ENCODE results near the gene ZCCHC14.
"Not testable (repeated sequence)": the region's sequence is repeated elsewhere in the genome, so short reads cannot be mapped to it uniquely, and the experiment has no call there.

The ZCCHC14 gene

DNA sequence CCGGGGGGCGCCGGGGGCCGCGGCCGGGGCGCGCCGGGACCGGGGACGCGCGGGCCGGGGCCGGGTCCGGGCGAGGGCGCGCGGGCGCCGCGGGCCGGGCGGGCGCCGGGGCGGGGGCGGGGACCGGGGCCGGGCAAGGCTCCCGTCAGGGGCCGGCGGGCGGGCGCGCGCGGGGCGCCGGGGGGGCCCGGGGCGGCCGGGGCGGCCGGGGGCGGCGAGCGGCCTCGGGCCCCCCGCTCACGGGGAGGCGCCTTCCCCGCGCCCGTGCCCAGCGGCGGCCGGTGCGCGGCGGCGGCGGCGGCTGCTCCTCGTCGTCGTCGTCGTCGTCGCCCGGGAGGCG is 563 bp downstream of the ZCCHC14 start:
- ATAC-seq: peak; percentile 12
- H3K27ac Mint-ChIP-seq: no peak overlapping the region

DNA sequence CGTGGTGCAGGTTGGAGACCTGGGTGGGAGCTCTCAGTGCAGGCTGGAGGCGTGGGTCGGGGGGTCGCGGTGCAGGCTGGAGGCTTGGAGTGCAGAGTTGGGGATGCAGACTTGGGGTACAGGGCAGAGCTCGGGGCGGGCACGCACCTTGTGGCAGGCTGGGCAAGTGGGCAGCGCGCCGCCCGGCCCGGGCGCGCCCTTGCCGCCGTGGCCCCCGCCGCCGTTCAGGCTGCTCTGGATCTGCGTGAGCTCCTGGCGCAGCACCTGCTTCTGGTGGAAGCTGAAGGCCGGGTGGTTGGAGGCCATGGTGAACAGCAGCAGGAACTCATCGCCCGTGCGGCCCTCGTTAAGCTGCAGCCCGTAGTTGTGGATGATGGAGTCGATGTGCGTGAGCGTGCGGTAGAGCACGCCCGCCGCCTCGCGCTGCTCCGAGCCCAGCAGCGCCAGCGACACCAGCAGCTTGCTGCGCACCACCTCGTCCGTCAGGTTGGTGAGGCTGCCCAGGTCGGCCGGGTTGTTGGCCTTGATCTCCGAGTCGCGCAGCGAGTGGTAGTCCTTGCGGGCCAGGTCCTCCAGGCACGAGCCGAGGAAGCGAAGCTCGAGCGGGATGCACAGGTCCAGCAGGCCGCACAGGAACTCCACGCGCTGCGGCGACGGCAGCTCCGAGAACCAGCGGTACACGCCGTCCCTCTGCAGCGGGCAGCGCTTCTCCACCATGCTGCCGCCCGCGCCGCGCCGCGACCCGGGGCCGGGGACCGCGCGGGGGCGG is 1.1 kb downstream of the ZCCHC14 start:
- no peak for ATAC-seq
- H3K4me3 Mint-ChIP-seq: peak overlapping the region; percentile 75
- H3K27me3 Mint-ChIP-seq: peaks cover 64% of the 10 kb centered on the region
- H3K9me3 Mint-ChIP-seq: no peaks in the 10 kb centered on the region
- H3K27ac Mint-ChIP-seq: peak overlapping the region; percentile 32
- peaks cover 46% of the 10 kb centered on the region for H3K4me1 Mint-ChIP-seq
- no peaks in the 10 kb centered on the region for H3K36me3 Mint-ChIP-seq

More for the DNA sequence above, 563 bp downstream of the ZCCHC14 start:
- Mint-ChIP-seq H3K4me1 (peaks cover 52% of the 10 kb centered on the region), H3K36me3 (no peaks in the 10 kb centered on the region), H3K4me3 (no peak overlapping the region), H3K27me3 (peaks cover 68% of the 10 kb centered on the region), H3K9me3 (no peaks in the 10 kb centered on the region)

DNA sequence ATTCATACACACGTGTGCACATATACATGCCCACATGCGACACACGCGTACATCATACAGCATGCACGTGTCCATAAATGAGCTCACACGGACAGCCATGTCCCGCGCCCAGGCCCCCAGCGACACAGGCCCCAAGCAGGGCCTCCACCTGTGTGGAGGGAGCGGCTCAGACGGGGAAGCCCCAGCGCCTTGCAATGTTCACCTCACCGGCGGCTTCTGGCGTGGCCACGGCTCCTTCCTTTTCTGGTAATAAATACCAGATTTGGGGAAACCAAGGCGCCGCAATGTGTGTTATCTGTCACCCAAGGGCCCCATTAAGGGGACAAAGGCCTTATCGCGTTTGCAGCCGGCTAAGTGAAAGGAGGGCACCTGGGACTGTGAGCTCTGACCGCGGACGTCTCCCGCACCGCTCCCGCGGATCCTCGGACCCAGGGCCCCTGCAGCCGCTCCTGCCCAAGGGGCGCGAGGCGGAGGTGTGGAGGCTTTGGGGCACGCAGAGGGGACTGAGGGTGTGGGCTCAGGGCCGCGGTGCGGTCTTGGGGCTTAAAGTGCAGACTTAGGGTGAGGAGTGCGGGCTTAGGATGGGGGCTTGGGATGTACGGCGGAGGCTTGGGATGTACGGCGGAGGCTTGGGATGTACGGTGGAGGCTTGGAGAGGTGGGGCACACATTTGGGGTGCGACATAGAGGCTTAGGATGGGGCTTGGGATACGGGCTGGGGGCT is 1.9 kb downstream of the ZCCHC14 start:
- H3K27ac Mint-ChIP-seq: peak overlapping the region; percentile 32
- ATAC-seq, H3K36me3 Mint-ChIP-seq, H3K9me3 Mint-ChIP-seq: not testable (repeated sequence)
- peak overlapping the region; percentile 75 for H3K4me3 Mint-ChIP-seq
- peaks cover 56% of the 10 kb centered on the region for H3K27me3 Mint-ChIP-seq
- H3K4me1 Mint-ChIP-seq: peaks cover 39% of the 10 kb centered on the region

GRCh38 chr16:87490096-87490798 is 2.6 kb downstream of the ZCCHC14 start:
- no peak for ATAC-seq
- Mint-ChIP-seq H3K36me3 (no peaks in the 10 kb centered on the region), H3K9me3 (no peaks in the 10 kb centered on the region), H3K4me3 (no peak overlapping the region), H3K27me3 (peaks cover 50% of the 10 kb centered on the region), H3K27ac (no peak overlapping the region), H3K4me1 (peaks cover 31% of the 10 kb centered on the region)

DNA sequence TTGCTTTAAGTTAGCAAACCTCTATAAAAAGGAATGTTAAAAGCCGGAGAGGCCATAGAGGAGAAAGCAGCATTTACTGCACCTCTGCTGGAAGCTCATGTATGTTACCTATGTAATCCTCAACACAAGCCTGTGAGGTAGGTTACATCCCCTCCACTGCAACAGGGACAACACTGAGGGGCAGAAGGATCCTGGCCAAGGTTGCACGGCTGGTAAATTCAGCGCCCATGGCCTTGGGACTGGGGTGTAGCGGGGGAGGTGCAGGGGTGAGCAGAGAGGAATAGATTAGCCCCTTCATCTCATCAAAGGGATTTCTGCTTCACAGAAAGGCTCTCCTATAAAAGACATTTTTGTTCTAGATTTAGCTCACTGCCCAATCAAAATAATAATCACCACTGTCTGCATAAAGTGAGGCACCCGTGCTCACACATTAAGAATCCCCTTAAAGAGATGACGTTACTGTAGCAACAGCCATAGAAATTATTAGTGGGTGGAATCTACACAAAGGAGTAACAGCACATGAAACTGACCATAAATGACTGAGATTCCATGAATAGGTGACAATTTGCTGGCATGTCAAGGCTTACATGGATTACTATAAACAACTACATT is 3.3 kb downstream of the ZCCHC14 start:
- H3K36me3 Mint-ChIP-seq: no peaks in the 10 kb centered on the region
- ATAC-seq: no peak
- H3K9me3 Mint-ChIP-seq: no peaks in the 10 kb centered on the region
- peaks cover 44% of the 10 kb centered on the region for H3K27me3 Mint-ChIP-seq
- no peak overlapping the region for H3K4me3 Mint-ChIP-seq
- H3K4me1 Mint-ChIP-seq: peaks cover 30% of the 10 kb centered on the region
- H3K27ac Mint-ChIP-seq: no peak overlapping the region

DNA sequence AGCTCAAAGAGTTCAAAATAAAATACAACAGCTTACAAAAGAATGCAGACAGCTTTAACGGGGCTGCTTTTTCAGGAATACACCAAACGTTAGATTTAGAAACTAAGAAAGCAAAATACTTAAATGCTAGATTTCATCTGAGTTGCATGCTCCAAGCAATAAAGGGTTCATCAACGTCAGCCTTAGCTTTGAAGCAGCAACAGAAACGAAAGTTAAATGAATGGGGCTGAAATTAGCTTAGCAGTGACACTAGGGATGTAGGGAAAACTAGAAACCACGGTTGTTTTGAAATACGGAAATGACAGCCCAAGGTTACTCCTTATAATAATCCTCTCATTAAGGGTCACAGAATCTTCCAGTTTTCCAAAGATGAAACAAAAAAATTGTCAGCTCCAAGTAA is 3.9 kb downstream of the ZCCHC14 start:
- H3K36me3 Mint-ChIP-seq, H3K9me3 Mint-ChIP-seq, ATAC-seq, H3K27ac Mint-ChIP-seq, H3K4me3 Mint-ChIP-seq: not testable (repeated sequence)
- peaks cover 39% of the 10 kb centered on the region for H3K27me3 Mint-ChIP-seq
- peaks cover 28% of the 10 kb centered on the region for H3K4me1 Mint-ChIP-seq

- Mint-ChIP-seq H3K4me3 (no peak overlapping the region), H3K27ac (no peak overlapping the region), H3K9me3 (no peaks in the 10 kb centered on the region), H3K27me3 (peaks cover 29% of the 10 kb centered on the region), H3K36me3 (no peaks in the 10 kb centered on the region), H3K4me1 (peaks cover 18% of the 10 kb centered on the region)
- ATAC-seq: no peak
Measured at GRCh38 chr16:87487361-87487924, 5.4 kb downstream of the ZCCHC14 start.

GRCh38 chr16:87486713-87487247 is 6.0 kb downstream of the ZCCHC14 start:
- Mint-ChIP-seq H3K9me3 (no peaks in the 10 kb centered on the region), H3K27me3 (peaks cover 35% of the 10 kb centered on the region), H3K27ac (no peak overlapping the region), H3K4me3 (no peak overlapping the region), H3K36me3 (no peaks in the 10 kb centered on the region), H3K4me1 (peaks cover 18% of the 10 kb centered on the region)
- no peak for ATAC-seq

DNA sequence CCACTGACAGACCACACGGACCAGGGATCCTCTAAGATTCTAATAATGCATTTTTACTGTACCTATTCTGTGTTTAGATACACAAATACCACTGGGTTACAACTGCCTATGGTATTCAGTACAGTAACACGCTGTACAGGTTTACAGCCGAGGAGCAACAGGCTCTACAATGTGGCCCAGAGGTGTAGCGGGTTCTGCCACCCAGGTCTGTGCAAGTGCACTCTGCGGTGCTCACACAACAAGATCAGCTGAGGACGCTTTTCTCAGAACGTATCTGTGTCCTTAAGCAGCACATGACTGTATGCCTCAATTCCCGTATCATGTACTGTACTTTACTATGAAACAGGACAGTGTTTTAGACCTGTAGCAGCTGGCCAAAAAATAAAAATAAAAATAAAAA is 6.5 kb downstream of the ZCCHC14 start:
- H3K36me3 Mint-ChIP-seq: no peaks in the 10 kb centered on the region
- no peak overlapping the region for H3K4me3 Mint-ChIP-seq
- no peaks in the 10 kb centered on the region for H3K9me3 Mint-ChIP-seq
- no peak overlapping the region for H3K27ac Mint-ChIP-seq
- no peak for ATAC-seq
- peaks cover 16% of the 10 kb centered on the region for H3K4me1 Mint-ChIP-seq
- H3K27me3 Mint-ChIP-seq: peaks cover 32% of the 10 kb centered on the region

DNA sequence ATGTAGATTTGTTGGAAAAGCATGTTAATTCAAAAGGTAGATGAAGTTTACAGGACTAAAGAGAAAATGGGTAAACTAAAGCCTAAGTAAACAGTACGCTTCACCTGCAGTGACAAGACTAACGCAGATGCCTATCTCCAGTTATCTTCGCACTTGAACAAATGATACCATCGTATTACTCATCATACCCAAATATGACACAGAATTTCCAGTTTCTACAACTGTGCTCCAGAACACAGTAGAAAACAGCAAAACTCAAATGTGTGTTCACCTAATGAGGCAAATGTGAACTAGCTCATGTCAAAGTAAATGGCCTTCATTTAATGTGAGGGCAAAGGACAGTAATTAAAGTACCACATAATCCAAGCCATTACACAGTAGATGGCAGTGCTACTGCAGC is 7.0 kb downstream of the ZCCHC14 start:
- H3K27me3 Mint-ChIP-seq: peaks cover 30% of the 10 kb centered on the region
- not testable (repeated sequence) for H3K36me3 Mint-ChIP-seq, ATAC-seq, H3K27ac Mint-ChIP-seq, H3K4me3 Mint-ChIP-seq, H3K9me3 Mint-ChIP-seq
- peaks cover 11% of the 10 kb centered on the region for H3K4me1 Mint-ChIP-seq

GRCh38 chr16:87484487-87485331 is 8.1 kb downstream of the ZCCHC14 start:
- Mint-ChIP-seq H3K27ac (no peak overlapping the region), H3K4me1 (peaks cover under 1% of the 10 kb centered on the region), H3K9me3 (no peaks in the 10 kb centered on the region), H3K36me3 (no peaks in the 10 kb centered on the region), H3K4me3 (no peak overlapping the region), H3K27me3 (peaks cover 25% of the 10 kb centered on the region)
- no peak for ATAC-seq

DNA sequence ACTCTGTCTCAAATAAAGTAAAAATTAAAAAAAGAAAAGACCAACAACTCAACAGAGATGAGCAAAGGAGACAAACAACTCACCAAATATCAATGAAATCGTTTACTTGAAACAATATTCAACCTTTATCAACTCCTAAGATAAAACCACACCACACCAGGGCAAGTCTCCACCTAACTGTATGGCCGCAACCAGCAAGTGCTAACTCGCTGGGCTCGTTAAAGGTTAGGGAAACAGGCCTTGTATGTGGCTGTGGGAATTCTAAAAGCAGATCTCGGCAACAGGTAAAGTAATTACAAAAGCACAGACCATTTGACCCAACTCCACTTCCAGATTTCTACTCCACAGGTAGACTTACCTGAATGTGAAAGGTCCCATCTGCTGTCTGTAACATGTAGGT is 9.3 kb downstream of the ZCCHC14 start:
- H3K4me1 Mint-ChIP-seq: no peaks in the 10 kb centered on the region
- H3K4me3 Mint-ChIP-seq: no peak overlapping the region
- no peak for ATAC-seq
- peaks cover 18% of the 10 kb centered on the region for H3K27me3 Mint-ChIP-seq
- no peaks in the 10 kb centered on the region for H3K9me3 Mint-ChIP-seq
- H3K36me3 Mint-ChIP-seq: no peaks in the 10 kb centered on the region
- no peak overlapping the region for H3K27ac Mint-ChIP-seq

- H3K9me3 Mint-ChIP-seq, H3K4me1 Mint-ChIP-seq, H3K27ac Mint-ChIP-seq: not testable (repeated sequence)
Measured at GRCh38 chr16:87482670-87483069, 10.2 kb downstream of the ZCCHC14 start.

GRCh38 chr16:87482266-87482665 is 10.6 kb downstream of the ZCCHC14 start:
- ATAC-seq: no peak
- Mint-ChIP-seq H3K27ac (no peak overlapping the region), H3K4me3 (no peak overlapping the region), H3K9me3 (no peaks in the 10 kb centered on the region), H3K36me3 (no peaks in the 10 kb centered on the region), H3K27me3 (peaks cover 29% of the 10 kb centered on the region), H3K4me1 (peaks cover 6% of the 10 kb centered on the region)

More at GRCh38 chr16:87482670-87483069, 10.2 kb downstream of the ZCCHC14 start:
- not testable (repeated sequence) for H3K4me3 Mint-ChIP-seq, ATAC-seq, H3K36me3 Mint-ChIP-seq
- H3K27me3 Mint-ChIP-seq: peaks cover 25% of the 10 kb centered on the region

All from stimulated activated memory B cell treated with anti-CD40 and anti-IgM and Interleukin-4, amounts not matched to agents 10 μg/mL and 1 μg/mL and 100 μg/mL, for 72 hours (primary cell).